ENCODE data around the gene NKAIN2.

DNA sequence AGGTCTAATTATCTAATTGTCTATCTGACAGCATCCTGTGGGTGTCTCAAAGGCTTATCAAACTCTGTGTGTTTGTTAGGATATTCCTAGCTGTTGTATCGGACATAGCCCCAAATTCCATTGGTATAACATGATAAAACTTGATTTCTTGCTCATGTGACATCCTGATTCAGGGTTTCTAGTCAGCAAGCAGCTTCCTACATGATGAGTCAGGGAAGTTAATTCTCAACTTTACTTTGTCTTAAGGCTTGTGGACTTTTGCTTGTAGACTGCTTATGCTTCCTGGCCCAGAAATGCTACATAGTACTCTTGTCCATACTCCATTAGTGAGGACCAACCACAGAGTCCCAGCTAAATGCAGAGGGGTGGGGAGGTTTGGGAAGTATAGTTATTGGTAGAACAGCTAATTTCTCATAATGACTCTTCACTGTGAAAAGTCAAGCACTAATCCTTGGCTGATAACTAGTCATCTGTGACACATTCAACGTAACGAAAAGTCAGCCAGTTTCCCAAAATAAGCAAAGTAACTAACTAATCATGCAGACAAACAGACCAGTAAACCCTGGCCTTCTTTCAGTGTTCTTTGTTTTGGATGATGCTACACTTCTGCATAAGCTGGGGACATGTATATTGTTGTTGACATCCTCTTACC is 25.8 kb downstream of the NKAIN2 start:
- TF ChIP-seq, protein P1, sequence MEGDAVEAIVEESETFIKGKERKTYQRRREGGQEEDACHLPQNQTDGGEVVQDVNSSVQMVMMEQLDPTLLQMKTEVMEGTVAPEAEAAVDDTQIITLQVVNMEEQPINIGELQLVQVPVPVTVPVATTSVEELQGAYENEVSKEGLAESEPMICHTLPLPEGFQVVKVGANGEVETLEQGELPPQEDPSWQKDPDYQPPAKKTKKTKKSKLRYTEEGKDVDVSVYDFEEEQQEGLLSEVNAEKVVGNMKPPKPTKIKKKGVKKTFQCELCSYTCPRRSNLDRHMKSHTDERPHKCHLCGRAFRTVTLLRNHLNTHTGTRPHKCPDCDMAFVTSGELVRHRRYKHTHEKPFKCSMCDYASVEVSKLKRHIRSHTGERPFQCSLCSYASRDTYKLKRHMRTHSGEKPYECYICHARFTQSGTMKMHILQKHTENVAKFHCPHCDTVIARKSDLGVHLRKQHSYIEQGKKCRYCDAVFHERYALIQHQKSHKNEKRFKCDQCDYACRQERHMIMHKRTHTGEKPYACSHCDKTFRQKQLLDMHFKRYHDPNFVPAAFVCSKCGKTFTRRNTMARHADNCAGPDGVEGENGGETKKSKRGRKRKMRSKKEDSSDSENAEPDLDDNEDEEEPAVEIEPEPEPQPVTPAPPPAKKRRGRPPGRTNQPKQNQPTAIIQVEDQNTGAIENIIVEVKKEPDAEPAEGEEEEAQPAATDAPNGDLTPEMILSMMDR (IDR thresholded peaks at IDR 0.05) = no peak
- no peak for TF ChIP-seq POLR2A (IDR thresholded peaks at IDR 0.05)

All from thyroid gland (tissue), 4 donors.